H1 (cell line): ENCODE data around the gene CRYGD. TPM values are rescaled to one million over a fixed set of nuclear protein-coding genes. Genes with fewer than 3 reads are reported as not detected.

Source experiments
- ATF2 ChIP-seq: IDR thresholded peaks from 2 replicates; pipeline ENCODE4 v1.6.1; 2012; ENCODE audit warnings: low read length, inconsistent platforms
- CEBPB ChIP-seq: IDR thresholded peaks from 2 replicates; pipeline ENCODE4 v1.6.1; 2012; ENCODE audit warnings: low read depth, low read length
- CHD7 ChIP-seq: fragments of 300-600 bp; sonication (generic); IDR thresholded peaks from 2 replicates; pipeline ENCODE4 v1.7.1; 2012; ENCODE audit warnings: low read length, moderate library complexity, mild to moderate bottlenecking, inconsistent platforms; ENCODE audit not compliant: insufficient replicate concordance
- EZH2 ChIP-seq: fragments of 200-600 bp; sonication (generic); IDR thresholded peaks from 2 replicates; pipeline ENCODE4 v1.7.1; 2012; ENCODE audit warnings: low read depth, mild to moderate bottlenecking, moderate library complexity, low read length, inconsistent platforms; ENCODE audit not compliant: severe bottlenecking
- SAP30 ChIP-seq: fragments of 300-600 bp; sonication (generic); IDR thresholded peaks from 2 replicates; pipeline ENCODE4 v1.7.1; 2012; ENCODE audit warnings: low read length, moderate library complexity, mild to moderate bottlenecking, inconsistent platforms; ENCODE audit not compliant: insufficient read depth, insufficient replicate concordance
- SIRT6 ChIP-seq: IDR thresholded peaks from one replicate; pipeline ENCODE4 v1.7.1; 2012; ENCODE audit warnings: low read length, inconsistent platforms
- polyA plus RNA-seq, 7 experiments: library from polyadenylated mRNA; depleted of rRNA in 3 of 7; stranded (reverse) in 5 of 7; unstranded in 2 of 7; fragments of >200 nt in 5 of 7; fragments of 200-250 nt in 2 of 7; gene quantifications; 1 replicate in 5 of 7; 2 replicates in 1 of 7; 4 replicates in 1 of 7; pipeline versions ENCODE4 v1.2.1 to v1.2.3, GENCODE V29; 2011 to 2013; ENCODE audit warnings: missing spikeins in 2 of 7, mixed read lengths in 2 of 7
- total RNA-seq: library from RNA; stranded (reverse); fragmentation: NEBNext Ultra II Directional; extraction: Animal tissue kit (Norgen Biotek cat#: 25700); gene quantifications from 2 replicates; pipeline ENCODE4 v1.2.1, GENCODE V29; 2021

The CRYGD gene
- total and polyA plus RNA-seq, 2 of the 8 experiments (the other 6 are each of a cell fraction or from before 2014, with no cell fraction given) = 2.9 to 7.1 TPM

- TF ChIP-seq CHD7 (no peak), CEBPB (no peak), SAP30 (no peak), ATF2 (no peak), SIRT6 (no peak), EZH2 (no peak)
Observed at GRCh38 chr2:208135794-208136715, 11.7 kb upstream of the CRYGD start (continued).
